ENCODE results near the gene MGAT3.
A peak's percentile ranks its signal among the peaks of the same experiment; 100 is the strongest.

MGAT3 gene

DNA sequence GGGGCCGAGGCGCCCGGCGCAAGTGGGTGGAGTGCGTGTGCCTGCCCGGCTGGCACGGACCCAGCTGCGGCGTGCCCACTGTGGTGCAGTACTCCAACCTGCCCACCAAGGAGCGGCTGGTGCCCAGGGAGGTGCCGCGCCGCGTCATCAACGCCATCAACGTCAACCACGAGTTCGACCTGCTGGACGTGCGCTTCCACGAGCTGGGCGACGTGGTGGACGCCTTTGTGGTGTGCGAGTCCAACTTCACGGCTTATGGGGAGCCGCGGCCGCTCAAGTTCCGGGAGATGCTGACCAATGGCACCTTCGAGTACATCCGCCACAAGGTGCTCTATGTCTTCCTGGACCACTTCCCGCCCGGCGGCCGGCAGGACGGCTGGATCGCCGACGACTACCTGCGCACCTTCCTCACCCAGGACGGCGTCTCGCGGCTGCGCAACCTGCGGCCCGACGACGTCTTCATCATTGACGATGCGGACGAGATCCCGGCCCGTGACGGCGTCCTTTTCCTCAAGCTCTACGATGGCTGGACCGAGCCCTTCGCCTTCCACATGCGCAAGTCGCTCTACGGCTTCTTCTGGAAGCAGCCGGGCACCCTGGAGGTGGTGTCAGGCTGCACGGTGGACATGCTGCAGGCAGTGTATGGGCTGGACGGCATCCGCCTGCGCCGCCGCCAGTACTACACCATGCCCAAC, 31.2 kb downstream of the MGAT3 start:
- no peak for DNase-seq (ENCODE audit: low read depth, low spot score)
- no peak overlapping the region for H3K27ac ChIP-seq

DNA sequence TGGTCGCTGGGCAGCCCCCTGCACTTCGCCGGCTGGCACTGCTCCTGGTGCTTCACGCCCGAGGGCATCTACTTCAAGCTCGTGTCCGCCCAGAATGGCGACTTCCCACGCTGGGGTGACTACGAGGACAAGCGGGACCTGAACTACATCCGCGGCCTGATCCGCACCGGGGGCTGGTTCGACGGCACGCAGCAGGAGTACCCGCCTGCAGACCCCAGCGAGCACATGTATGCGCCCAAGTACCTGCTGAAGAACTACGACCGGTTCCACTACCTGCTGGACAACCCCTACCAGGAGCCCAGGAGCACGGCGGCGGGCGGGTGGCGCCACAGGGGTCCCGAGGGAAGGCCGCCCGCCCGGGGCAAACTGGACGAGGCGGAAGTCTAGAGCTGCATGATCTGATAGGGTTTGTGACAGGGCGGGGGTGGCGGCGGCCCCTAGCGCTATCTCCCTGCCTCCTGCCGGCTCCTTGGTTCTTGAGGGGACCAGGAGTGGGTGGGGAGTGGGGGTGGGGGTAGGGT, 31.8 kb downstream of the MGAT3 start:
- DNase-seq (ENCODE audit: low read depth, low spot score): no peak
- no peak overlapping the region for H3K27ac ChIP-seq

DNA sequence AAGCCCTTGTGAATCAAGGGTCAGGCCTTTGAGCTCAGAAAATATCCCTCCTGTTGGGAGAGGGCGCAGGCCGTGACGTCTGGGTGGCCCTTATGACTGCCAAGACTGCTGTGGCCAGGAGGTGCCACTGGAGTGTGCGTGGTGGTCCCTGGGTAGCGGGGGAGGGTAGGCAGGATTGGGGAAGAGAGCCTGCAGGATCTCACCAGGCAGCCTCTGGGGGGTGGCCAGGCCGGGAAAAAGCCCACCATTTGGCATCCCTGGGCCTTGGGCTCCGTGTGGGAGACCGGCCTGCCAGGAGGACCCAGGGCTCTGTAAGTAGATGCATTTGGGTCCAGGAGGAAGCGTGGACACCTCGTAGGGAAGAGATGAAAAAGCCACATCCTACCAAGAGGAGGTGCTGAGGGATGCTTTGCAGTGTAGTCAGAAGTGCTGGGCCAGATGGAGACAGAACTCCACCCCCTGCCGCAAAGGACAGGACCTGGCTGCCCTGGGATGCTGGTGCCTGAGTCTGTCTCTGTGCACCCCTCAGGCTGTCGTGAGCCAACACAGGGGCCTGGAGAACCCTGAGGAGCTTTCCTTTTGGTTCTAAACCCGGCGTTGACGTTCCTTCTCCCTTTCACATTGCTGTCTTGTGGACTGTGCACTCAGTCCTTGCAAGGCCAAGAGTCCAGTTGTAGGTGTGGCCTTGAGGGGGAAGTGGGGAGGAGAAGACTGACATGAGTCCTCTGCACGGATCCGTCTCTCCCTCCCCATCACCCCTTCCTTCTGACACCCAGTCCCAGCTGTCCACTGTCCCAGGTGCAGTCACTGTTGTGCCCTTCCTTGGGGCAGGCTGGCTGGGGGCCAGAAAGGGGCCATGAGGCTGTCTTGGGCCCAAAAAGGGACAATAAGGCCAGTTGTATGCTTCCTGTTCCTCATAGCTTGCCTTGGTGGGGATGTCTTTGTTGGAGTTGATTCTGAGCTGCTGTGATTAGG, 32.6 kb downstream of the MGAT3 start:
- no peak for DNase-seq (ENCODE audit: low read depth, low spot score)
- no peak overlapping the region for H3K27ac ChIP-seq

GRCh38 chr22:39490135-39490798, 33.5 kb downstream of the MGAT3 start:
- H3K27ac ChIP-seq: no peak overlapping the region
- no peak for DNase-seq (ENCODE audit: low read depth, low spot score)

DNA sequence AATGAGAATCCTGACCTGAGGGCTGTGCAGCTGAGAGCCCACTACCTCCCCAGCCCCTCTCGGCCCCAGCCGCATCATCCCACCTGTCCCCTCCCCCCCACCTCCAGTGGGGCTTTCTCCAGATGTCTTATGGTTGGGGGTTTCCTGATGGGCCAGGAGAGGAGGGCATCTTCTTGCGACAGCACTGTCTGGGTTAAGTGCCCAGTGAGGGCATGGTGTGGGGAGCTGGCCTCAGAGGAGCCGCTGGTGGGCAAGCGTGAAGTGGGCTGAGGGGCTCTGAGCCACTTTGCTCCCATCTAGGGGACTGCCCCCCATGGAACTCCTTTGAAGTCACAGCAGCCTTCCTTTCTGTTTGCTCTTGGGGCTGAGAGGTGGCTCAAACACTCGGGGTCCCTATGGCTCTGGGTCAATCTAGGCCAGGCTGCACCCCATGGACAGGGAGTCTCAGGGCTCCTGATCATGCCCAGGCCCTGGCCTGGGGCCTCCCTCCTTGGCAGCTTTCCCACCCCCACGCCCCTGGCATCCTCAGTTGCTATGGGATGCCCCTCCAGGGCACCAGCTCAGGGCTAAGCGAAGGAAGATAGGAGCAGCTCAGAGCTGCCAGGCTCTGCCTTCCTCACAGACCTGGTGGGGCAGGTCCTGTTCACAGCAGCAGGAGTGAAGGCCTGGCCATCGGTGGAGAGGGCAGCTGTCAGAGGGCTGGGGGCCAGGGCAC, 34.3 kb downstream of the MGAT3 start:
- H3K27ac ChIP-seq: no peak overlapping the region
- DNase-seq (ENCODE audit: low read depth, low spot score): no peak

DNA sequence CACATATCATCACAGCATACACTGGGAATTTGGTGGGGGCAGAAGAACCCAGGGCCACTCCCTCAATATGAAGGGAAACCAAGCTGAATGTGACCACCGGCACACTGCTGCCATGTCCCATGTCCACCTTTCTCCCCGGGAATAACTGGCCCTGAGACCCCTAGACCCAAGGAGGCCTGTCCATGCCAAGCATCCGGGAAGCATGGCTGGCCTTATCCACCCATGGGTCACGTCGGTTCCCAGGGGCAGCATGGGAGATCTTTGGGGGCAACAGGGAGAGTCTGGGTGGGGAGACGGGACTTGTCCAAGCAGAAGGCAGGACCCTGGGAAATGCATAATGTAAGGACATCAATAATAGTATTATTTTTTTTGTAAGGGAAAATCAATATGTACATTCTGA, 34.9 kb downstream of the MGAT3 start:
- no peak overlapping the region for H3K27ac ChIP-seq
- no peak for DNase-seq (ENCODE audit: low read depth, low spot score)

DNA sequence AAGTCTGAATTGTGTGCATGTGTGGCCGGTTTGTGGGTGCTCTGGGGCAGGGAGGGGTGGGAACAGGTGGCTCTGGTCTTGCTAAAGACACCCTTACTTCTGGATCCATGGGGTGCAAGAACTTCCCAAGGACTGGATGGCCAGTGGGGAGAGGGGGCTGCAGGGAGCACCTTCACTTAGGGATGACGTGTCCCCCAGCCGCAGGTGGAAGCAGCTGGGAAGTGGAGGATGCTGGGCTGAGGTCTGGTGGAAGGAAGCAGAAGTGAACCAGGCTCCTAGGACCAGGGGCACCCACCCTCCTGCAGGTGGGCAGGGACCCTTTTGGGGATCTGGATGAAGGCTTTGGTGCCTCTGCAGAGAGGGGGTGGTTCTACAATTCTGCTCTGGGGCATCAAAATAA, 35.4 kb downstream of the MGAT3 start:
- H3K27ac ChIP-seq: no peak overlapping the region
- no peak for DNase-seq (ENCODE audit: low read depth, low spot score)

- DNase-seq (ENCODE audit: low read depth, low spot score): no peak
- H3K27ac ChIP-seq: no peak overlapping the region
Observed at GRCh38 chr22:39493759-39494158, 36.9 kb downstream of the MGAT3 start.

DNA sequence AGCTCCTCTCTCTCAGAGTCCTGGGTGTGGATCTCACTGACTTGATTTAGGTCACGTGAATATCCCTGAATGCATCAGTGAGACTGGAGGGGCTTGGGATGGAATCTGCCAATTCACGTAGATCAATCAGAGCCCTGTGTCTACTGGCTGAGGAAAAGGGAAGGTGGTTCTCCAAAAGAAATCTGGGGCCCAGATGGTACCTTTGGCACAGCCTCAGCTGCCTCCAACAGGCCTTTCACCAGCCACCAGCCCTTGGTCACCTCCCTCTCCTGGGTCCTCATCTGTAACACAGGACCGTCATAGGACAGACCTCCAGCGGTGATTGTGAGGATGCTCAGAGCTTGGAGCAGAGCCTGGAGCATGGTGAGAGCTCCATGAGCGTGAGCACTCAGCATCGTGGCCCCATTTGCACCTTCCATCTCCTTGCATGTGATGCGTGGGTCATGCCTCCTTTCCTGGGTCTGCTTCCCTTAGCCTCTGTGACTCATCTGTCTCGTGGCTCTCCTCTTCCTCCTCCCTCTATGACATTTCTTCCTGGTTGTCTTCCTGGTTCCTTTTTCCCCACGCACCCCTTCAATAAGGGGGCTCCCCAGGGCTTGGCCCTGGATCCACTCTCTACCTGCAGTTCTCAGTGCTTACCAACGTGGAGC, 37.8 kb downstream of the MGAT3 start:
- DNase-seq (ENCODE audit: low read depth, low spot score): no peak
- H3K27ac ChIP-seq: no peak overlapping the region

DNA sequence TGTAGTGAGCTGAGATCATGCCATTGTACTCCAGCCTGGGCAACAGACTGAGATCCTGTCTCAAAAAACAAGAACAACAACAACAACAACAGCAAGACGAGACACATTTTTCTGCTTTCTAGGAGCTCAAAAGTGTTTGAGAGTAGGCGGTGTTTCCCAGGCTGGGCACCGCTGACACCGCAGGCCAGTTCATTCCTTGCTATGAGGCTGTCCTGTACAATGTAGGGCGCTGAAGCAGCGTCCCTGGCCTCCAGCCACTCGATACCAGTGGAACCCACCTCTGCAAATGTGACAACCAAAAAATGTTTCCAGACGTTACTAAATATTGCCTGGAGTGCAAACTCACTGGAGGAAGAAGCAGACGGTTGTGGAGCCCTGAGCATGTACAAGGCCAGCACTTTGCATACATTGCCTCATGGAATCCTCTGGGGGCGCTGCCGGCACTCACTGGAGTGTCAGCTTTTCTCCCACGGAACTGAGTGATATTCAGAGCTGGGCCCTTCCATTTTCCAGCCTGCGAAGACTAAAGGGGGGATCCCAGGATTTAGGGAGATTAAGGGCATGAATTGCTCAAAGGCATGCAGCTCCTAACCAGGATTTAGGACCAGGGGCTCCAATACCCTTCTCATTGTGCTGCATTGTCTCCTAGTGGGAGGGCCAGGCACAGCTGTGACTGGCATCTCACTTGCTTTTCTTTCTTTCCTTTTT, 39.5 kb downstream of the MGAT3 start:
- no peak for DNase-seq (ENCODE audit: low read depth, low spot score)
- no peak overlapping the region for H3K27ac ChIP-seq

DNA sequence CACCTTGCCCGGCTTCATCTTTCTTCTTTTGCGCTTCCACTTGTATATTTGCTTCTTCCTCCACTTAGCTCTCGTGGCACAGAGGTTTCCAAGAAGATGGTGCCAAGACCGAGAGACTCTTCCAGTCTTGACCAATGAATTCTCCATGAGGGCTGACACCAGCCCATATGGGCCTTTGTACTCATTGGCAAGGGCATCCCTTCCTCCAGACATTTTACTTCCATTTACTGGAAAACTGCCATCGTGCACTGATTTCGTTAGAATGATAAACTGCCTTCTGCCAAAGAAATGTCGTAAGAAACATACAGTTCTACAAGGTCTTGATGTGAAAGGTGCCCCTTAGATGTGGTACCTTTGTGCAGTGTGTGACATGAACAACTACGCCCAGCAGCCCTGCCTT, 40.6 kb downstream of the MGAT3 start:
- DNase-seq (ENCODE audit: low read depth, low spot score): no peak
- no peak overlapping the region for H3K27ac ChIP-seq

GRCh38 chr22:39498368-39498767, 41.6 kb downstream of the MGAT3 start:
- no peak for DNase-seq (ENCODE audit: low read depth, low spot score)
- H3K27ac ChIP-seq: no peak overlapping the region

DNA sequence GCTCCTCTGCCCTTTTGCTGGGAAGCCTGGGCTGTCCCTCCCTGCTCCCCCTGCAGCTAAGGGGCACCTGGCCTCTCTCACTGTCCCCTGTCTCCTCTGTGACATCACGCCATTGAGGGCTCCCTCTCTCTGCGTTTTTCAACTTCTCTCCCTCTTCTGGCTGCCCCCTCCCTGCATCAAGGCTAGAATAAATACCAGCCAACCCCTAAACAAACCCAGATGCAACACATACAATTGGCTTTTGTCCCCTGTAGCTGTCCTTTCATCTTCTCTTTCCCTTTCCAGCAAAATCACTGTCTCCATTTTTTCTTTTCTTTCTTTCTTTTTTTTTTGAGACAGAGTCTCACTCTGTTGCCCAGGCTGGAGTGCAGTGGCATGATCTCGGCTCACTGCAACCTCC, 42.0 kb downstream of the MGAT3 start:
- H3K27ac ChIP-seq: no peak overlapping the region
- no peak for DNase-seq (ENCODE audit: low read depth, low spot score)

- H3K27ac ChIP-seq: no peak overlapping the region
- DNase-seq (ENCODE audit: low read depth, low spot score): no peak
Observed at GRCh38 chr22:39500101-39500500, 43.3 kb downstream of the MGAT3 start.

DNA sequence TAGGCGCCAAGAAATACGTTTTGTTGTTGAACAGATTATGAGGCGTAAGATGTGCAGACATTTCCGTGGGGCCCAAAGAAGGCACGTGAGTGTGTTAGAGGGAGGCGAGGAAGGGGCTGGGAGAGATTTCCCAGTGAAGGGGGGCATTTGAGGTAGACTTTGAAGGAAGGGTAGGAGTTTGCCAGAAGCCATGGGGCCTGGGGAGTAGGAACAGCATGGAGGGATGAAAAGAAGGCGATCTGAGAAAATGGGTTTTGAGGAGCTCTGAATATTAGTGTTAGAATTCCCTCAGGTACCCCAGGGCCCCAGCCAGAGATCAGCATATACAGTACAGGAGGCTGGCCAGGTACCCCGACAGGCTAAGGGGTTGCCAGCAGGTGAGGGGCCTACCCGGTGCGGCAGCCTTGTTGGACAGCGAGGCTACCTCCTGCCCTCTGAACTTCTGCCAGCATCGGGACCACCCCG, 44.9 kb downstream of the MGAT3 start:
- H3K27ac ChIP-seq: no peak overlapping the region
- no peak for DNase-seq (ENCODE audit: low read depth, low spot score)

DNA sequence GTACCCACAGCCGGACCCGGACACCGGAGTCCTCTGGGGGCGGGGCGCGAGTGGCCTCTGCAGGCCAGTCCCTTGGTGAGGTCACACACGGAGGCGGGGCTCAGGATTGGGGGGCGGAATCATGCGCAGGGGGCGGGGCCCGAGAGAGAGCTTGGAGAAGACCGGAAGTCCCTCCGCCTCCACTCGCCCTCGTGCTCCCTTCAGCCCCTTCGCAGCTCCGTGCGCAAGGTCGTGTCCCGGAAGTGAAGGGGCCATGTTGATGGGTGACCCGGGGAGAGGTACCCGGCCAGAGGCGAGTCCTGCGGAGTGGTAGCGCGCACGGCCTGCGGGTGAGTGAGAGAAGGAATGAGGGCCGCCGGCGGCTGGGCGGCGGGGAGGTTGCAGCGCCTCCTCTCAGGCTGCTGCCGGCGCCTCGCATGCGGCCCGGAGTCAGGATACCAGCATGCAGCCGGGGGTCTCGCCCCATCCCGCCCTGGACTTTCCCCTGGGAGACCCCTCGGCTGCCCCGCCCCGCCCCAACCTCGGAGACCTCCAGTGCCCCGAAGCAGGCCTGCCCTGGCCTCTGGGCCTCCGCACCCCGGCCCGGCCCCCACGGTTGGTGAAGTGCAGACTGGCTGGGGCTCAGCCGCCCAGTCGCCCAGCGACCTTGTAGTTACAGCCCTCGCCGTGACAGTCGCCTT, 45.4 kb downstream of the MGAT3 start, which contains the start of gene MIEF1:
Gene MIEF1 (plus strand): TSS at position 182 of the 680 bp plus-strand sequence. CDS start 9,005 bp downstream, outside the sequence.
- peak within 1 kb of the TSS; percentile 46 for H3K27ac ChIP-seq
- DNase-seq (ENCODE audit: low read depth, low spot score): peak; percentile 65

GRCh38 chr22:39502789-39503409, 46.1 kb downstream of the MGAT3 start:
- peak overlapping the region; percentile 46 for H3K27ac ChIP-seq
- DNase-seq (ENCODE audit: low read depth, low spot score): no peak

DNA sequence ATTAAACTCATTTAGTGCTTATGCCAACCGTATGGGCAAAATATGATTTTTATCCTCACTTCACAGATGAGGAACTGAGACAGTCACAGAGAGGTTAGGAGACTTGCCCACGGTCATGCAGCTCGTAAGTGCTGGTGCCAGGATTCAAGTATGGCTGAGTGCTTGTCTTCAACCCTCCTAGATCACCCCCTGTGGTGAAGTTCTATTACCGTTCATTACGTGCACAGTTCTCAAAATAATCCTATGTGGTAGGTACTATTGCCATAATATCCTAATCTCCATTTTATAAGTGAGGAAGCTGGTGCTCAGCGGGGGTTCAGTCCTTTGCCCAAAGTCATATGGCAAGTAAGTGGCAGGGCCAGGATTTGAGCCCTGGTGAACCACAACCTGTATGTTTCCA, 46.8 kb downstream of the MGAT3 start:
- no peak for DNase-seq (ENCODE audit: low read depth, low spot score)
- peak overlapping the region; percentile 46 for H3K27ac ChIP-seq

All from epithelial cell of prostate (primary cell).